Measurements from ENCODE around the gene GRIA1.

The GRIA1 gene

DNA sequence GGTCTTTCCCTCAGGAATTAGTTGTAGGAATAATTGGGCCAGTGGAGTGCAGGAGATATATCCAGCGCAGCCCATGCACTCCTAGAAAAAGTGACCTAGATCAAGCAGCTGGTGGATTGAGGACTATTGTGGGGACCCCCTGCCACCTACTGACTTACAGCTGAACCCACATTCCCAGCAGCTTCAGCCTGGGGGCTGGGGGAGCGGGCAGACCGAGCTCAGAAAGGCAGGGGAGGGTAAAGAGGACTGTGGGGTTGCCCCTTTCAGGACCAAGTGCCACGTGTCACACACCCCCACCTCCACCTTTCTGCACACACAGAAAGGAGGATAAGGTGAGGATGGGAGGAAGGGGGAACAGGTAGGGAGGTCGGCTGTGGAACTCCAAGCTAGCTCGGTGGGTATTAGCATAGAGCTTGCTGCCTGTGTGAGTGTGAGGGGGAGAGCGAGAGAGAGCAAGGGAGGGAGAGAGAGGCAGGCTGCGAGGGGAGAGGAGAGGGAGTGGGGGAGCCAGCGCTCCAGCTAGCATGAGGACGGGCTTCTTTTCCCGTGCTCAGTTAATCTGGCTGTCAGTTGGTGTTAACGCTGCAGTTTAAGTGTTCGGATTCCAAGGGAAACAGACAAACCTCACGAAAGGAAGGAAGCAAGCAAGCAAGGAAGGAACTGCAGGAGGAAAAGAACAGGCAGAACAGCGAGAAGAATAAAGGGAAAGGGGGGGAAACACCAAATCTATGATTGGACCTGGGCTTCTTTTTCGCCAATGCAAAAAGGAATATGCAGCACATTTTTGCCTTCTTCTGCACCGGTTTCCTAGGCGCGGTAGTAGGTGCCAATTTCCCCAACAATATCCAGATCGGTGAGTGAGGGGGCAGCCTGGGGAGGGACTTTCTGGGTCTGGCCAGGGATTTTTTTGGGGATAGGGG lies at the start of gene GRIA1:
TSS of gene GRIA1 (plus strand) at position 553 of the 920 bp plus-strand sequence.
- DNase-seq (ENCODE audit: low read depth): no peak

DNA sequence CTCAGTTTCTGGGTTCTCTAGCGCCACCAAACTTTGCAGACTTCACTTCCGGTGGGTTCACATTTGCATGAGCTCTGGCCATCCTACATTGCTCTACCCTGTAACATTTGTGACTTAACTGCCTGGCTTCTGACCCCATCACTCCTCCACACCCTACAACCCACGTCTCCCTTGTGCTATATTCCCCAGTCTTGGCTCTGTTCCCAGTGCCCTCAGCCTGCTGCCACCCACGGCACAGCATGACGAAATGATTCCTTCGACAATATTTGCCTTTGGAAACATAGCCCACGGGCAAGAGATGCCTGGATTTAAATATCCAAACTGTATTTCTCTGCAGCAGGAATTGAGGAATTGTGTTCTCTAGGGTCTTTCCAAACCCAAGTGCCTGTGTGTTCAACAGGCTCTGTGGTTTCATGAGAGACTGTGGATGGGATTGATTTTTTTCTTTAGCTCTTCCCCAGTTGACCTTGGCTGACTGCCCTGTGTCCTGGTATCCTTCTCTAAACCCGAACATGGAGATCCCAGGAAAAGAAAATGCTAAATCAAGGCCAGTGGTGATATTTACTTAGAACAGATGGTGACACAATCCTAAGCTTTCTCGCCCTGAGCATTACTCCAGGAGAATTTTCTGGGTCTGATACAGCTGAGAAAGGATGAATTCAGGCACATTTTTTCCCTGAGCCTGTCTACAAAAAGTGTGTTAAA lies 44.4 kb upstream of the GRIA1 start:
- DNase-seq (ENCODE audit: low read depth): no peak

DNA sequence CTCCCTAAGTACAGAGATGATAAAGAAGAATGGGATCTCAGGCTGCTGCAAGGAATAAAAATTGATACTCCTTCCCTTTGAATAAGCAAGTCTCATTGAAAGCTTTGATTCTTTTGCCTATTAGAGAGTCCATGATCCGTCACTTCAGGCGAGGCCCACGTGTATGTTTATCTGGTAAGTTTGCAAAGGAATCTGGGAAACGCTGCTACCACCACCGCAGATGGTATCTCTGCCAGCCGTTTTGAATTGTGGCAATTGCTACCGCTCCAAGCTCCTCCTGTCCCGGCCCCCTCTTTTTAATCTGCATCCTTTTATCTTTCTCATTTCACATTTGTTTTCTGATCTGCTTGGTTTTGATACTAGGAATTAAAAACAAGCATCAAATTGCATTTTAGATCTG lies 42.9 kb upstream of the GRIA1 start:
- no peak for DNase-seq (ENCODE audit: low read depth)

DNA sequence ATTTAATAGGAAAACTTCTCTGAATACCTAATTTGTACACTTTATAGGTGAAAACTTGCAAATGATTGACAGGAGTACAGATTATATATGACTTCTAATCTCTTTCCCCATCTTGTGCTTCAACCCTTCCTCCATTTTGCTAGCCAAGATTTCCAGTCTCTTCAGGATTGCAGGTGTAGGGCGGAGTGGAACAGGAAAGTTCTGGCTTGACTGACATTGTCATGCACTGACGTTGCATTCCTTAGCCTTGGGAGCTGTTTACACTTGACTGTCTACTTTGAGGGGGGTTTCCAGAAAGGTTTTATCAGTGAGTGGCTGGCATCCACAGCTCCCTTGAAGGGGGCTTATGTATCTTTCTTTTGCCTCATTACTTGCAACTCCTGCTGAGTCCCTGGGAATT lies 34.1 kb upstream of the GRIA1 start:
- DNase-seq (ENCODE audit: low read depth): no peak

DNA sequence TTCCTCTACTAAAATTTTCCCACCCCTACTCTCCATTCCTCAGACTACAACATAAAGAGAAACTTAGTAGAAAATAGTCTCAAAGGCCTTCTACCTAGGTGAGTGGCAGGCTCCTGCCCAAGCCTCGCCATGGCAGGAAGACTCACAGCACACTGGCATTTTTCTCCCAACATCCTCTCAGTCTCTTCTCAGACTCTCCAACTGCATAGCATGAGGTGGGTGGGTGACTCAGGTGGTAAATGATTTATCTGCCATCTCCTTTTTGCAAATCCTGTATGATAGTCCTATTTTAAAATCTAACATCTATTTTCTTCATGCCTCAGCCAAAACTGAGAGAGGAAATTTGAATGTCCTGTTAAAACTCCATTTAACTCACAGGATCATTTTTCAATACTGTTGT lies 33.5 kb upstream of the GRIA1 start:
- no peak for DNase-seq (ENCODE audit: low read depth)

DNA sequence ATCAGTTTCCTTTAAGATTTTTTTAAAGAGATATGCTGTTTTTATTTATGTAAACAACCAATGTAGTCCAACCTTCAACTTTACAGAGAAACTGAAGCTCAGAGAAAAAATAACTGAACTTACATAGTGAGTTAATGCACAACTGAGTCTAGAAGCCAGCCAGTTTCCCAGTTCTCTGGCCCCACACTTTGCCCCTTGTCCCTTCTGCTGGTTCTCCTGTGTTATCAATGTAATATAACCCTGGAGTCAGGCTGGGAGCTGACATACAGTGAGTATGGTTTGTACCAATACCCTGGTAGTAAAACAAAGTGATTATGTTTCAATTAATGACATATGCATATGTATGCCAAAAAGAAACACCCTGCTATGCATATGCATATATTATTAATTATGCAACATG lies 32.2 kb upstream of the GRIA1 start:
- DNase-seq (ENCODE audit: low read depth): no peak

DNA sequence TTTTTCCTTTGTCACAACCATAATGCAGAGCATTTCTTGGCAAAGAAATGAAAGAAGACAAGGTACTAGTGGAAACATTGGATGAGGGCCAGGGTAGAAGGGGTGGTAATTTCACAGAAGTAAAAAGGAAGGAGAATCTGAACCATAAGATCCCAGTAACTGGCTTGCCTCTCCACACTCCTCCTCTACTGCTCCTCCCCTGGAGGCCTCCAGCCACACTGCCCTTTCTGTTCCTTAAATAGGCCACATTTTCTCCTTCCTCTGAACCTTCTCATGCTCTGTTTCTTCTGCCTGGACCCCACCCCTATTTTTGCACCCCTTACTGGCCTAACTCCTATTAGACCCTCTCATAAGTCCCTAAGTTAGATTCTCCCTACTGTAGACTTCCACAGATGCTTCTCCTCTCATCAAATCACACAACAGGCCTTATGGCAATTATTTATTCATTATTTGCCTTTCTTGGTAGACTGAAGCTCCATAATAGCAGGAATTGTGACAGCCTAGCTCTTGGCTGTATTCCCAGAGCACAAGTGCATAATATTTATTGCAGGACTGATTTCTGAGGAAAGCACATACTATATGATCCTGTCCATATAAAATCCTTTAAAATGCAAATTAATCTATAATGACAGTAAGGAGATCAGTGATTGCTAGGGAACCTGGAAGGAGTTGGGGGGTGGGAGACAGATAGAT lies 31.3 kb upstream of the GRIA1 start:
- no peak for DNase-seq (ENCODE audit: low read depth)

DNA sequence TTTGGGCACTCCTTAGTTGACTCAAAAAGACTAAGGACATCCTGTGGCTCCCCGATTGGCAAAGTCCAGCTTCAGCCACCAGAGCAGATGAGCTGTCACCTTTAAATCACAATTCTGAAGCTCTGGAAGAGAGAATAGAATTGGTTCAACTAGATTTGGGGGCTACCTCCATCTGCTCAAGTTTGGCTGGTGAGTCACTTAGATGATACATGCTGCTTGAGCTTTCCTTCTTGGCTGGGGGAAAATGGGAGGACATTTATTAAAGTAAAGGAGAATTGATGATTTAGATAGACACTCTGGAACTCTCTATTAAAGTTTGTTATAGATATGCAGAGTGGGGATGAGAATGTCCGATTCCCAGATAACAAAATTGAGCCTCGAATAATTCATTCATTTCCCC lies 30.0 kb upstream of the GRIA1 start:
- DNase-seq (ENCODE audit: low read depth): no peak

DNA sequence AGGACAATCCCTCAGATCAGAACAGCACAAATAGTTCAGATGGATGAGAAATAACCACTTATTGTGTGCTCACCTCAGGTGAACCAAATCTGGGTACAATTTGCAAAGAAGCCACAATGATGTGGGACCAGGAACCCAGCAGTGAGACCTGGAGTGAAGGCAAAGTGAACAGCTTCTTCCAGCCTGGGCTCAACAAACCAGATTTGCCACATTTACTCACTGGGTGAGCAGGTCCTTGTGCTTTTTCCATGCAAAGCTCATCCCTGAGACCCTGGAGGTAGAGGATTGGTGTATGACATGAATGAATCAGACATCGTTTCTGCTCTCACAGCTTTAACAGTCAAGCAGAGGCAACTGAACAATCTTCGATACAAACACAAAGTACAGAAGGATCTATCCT lies 29.1 kb upstream of the GRIA1 start:
- no peak for DNase-seq (ENCODE audit: low read depth)

DNA sequence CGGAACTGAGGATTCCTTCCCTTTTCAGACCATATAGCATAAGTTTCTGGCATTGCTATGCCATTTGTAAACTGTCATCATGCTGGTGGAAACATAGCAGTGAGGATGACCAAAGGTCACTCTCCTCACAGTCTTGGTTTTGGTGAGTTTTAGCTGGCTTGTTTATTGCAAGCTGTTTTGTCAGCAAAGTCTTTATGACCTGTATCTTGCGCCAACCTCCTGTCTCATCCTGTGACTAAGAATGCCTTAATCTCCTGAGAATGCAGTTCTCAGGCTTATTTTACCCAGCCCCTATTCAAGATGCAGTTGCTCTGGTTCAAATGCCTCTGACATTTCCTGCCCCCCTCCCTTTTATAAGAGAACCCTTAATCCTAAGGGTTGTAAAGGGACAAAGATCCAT lies 26.7 kb upstream of the GRIA1 start:
- DNase-seq (ENCODE audit: low read depth): no peak

DNA sequence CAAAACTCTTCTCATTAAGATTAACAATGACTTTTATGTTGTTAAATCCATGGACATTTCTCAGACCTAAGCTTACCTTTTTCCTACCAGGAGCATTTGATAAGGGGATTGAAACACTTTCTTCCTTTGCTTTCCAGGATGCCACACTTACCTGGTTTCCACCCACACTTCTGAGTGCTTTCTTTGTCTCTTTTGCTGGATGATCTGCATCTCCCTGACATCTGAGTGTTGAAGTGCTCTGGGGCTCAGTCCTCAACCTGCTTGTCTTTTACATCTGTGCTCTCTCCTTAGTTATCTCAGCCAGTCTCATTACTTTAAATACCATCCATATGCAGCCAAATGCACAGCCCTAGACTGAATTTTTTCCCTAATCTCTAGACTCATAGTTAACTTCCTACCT lies 22.9 kb upstream of the GRIA1 start:
- DNase-seq (ENCODE audit: low read depth): no peak

DNA sequence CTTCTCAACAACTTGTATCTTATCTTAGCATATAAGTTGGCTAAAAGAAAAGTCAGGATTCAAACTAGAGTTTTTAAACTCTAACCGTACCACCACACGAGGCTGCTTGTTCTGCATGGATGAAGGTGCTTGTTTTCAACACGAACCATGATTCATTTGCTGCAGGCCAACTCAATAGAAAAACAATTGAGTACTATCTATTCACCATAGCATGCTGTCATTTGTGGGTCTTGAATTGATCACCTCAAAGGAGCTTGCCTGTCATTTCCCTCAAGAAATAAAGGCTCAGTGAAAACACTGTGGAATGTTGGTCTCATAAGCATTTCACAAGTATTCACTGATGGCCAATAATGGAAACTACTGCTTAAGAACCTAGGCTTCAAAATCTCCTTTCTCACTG lies 21.0 kb upstream of the GRIA1 start:
- DNase-seq (ENCODE audit: low read depth): no peak

DNA sequence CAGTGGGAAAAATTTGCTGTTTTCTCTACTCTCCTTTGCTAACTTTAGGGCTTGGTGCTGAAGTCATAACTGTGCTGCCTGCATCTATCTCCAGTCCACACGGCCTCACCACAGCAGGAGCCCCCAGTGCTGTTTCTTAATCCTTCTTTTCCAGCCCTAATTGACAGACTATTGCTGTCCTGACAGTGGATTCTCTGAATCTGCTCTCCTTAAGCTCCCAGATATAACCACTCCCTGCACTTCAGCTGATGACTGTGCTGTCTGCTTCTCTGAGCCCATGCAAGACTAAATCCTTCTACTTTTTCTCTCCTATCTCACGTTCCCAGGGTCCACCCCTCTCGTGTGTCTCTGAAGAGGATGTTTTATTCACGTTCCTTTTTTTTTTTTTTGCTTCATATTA lies 19.7 kb upstream of the GRIA1 start:
- DNase-seq (ENCODE audit: low read depth): no peak

DNA sequence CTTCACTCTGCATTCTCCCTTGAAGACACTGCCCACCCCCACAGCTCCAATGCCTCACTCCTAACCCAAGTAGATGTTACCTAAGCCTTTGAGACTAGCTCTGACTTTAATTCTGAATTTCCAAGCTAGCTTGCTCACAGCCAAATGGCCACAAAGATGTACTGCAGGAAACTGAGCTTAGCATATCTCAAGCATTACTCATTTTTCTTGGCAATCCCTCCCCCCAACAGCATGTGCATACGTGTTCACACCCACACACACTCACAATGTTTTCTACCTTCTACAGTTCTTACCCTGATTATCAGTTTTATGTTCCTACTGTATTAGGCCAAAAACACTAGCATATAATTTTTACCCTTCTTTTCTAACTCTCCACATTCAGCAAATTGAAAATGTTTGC lies 13.7 kb upstream of the GRIA1 start:
- no peak for DNase-seq (ENCODE audit: low read depth)

DNA sequence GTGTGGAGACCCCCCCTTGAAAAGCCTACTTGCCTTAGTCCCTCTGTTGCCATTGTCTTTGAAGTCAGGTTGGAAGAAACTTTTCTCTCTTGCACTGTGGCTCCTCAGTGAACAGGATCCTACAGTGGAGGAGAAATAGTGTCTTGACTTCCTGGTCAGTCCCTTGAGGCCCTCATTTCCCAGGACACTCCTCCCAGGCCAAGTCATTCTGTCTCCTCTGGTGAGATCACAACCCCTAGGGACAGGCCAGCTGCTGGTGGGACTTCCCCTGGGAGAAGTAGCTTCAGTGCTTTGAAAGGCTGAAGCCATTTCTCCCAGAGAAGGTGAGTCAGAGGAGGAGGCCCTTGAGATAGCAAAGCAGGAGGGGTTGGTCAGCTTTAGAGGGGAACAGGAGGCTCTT lies 10.1 kb upstream of the GRIA1 start:
- no peak for DNase-seq (ENCODE audit: low read depth)

DNA sequence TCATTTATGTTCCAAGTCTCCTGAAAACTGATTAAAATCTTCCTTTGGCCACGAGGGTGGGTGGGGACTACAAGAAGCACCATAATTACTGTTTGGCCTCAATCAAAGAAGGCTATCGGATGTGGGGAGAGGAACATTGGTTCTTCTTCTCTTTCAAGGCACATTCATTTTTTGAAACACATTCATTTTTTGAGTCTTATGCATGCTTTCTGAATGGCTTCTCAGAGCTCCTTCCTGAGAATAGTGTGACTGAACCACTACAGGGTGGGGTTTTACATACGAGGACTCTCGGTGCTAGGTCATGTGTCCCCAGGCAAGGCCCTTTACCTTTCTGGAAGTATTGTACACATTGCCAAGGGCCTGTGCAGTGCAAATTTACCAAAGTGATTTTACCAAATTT lies 7.0 kb upstream of the GRIA1 start:
- no peak for DNase-seq (ENCODE audit: low read depth)

DNA sequence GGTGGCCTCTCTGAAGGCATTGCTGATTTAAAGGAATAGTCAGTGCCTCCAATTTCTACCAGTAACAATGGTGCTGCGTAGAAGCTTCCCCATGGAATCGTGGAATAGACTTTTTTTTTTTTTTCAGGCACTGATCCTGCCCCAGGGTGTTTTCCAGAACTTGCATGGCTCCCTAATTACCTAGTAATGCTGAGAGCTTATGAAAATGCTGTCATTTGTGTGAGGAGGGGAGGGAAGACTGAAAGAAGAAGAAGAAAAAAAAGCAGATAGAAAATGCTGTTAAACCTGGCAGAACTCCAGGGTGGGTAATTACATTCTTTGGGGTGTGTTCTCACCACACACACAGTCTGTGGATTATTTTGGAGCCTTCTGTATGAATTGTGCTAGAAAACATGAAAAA lies 4.8 kb upstream of the GRIA1 start:
- no peak for DNase-seq (ENCODE audit: low read depth)

DNA sequence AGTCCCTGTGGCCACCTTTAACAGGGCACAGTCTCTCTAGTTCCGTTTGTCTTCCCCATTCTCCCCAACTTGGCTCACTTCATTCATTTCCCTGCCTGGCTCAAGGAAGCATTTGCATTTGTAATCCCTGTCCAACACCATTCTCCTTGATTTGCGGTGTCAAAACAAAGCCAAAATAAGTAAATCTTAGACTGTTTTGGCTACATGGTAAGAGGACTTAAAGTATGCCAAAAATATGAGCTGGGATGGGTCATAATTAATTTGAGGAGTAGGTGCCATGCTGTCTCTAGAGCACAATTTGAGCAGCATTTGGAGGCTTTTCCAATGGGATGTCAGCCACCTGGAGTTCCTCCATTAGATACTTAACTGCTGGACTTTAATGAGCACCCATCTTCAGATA lies 3.7 kb upstream of the GRIA1 start:
- DNase-seq (ENCODE audit: low read depth): no peak

DNA sequence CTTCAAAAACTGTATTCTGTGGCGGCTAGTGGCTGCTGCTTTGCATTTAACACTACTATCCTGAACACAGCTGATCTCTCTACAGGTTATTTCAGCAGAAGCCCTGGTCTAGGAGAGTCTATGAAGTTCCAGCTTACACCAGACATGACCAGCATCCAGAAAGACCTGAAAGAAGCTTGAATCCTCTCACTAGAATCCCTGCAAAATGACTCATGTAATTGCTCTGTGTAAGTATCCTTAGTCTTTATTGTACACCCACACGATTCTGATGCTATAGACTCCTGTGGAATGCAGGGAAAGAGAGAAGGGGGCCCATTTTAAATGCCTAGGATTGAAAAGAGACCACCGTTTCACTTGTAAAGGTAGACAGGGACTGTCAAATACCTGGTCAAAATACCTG lies 859 bp upstream of the GRIA1 start:
- no peak for DNase-seq (ENCODE audit: low read depth)

DNA sequence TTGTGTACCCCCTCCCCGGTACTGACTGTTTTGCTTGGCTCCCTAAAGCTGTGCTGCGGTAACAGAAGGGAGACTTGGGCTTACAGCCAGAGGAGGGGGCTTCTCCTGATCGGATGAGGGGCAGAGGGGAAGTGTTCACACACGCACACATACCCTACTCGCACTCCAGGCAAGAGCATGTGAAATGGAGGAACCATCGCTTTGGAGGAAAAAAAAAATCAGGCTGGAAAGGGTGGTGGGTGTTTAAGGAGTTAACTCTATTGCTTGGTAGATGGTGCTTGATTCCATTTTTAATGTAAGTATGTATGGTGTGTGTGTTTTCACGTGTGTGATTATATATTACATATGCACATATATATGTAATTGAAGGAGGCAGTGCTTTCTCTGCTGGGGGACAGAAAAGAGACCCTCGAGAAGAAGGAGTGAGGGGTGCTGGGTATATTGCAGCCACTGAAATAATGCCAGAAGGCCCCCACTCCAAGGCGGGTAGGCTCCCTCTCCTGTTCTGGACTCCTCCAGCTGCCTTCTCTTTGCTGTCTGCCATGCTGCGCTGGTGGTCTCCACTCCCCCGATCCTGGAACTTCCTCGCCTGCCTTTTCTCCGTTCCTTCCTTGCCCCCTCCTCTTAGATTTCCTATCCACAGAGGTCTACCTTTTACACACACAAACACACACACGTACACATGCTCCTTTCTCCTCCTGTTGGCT lies 721 bp downstream of the GRIA1 start:
- DNase-seq (ENCODE audit: low read depth): no peak

DNA sequence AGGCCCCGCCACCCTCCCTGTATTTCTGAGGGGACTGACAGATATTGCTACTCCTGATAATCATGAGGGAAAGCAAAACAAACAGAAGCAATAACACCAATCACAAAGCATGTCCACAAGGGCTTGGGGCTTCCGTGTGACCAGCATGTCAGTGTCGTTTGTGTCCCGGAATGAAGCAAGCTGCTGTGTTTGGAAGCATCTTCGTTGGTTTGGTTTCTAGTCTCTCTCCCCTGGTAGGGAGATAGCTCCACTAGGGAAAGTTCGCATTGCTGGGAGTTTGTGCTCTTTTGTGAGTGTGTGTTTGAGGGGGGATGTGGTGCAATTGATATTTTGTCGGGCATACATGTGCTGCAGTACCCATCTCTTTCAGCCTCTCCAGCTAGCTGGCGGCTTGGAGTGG lies 1.4 kb downstream of the GRIA1 start:
- DNase-seq (ENCODE audit: low read depth): no peak

DNA sequence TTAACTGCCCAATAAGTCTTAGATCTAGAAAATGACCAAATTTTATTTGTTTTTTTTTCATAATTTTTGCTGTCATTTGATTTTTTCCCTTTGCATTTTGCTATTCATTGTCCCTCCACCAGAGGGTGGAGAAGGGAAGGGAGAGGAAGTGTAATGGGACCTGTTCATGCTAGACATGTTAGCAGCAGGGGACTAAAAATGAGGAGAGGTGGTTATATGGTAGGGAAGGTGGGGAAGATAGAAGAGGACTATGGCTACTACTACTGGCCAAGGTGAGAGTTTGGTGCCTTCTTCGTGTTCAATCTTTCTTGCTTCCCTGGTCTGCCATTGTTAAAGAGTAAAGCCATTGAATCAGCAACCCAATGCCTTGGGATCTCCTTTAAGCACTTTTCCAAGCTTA lies 6.4 kb downstream of the GRIA1 start:
- no peak for DNase-seq (ENCODE audit: low read depth)
